Measurements from ENCODE around the gene HECTD2.
"Not testable (repeated sequence)": the region's sequence is repeated elsewhere in the genome, so short reads cannot be mapped to it uniquely, and the experiment has no call there.

GRCh38 chr10:91560827-91561226, 150.7 kb downstream of the HECTD2 start:
- not testable (repeated sequence) for TF ChIP-seq MLX (CRISPR knock-in tag; IDR thresholded peaks at IDR 0.05); ZNF138 (CRISPR knock-in tag; conservative IDR thresholded peaks at IDR 0.05); CTCF (IDR thresholded peaks at IDR 0.05); ZNF671 (CRISPR knock-in tag; IDR thresholded peaks at IDR 0.05); CREB1 (CRISPR knock-in tag; IDR thresholded peaks at IDR 0.05); NFYB (CRISPR knock-in tag; conservative IDR thresholded peaks at IDR 0.05; ENCODE audit: low read depth); SMAD3 (CRISPR knock-in tag; IDR thresholded peaks at IDR 0.05; ENCODE audit: borderline replicate concordance); E2F1 (CRISPR knock-in tag; IDR thresholded peaks at IDR 0.05); PRRX2 (CRISPR knock-in tag; IDR thresholded peaks at IDR 0.05); SP1 (CRISPR knock-in tag; conservative IDR thresholded peaks at IDR 0.05)
